ENCODE results near the gene GHRHR. TPM values are rescaled to one million over a fixed set of nuclear protein-coding genes. Genes with fewer than 3 reads are reported as not detected.

The GHRHR gene
- polyA plus RNA-seq, 1 donor from 2014 or later, result not detected

- Histone ChIP-seq H3K27ac (ENCODE audit: low read length) (no peak overlapping the region), H3K27me3 (ENCODE audit: insufficient read depth, low read depth, low read length) (no peaks in the 10 kb centered on the region), H3K4me3 (ENCODE audit: low read length) (no peak overlapping the region), H3K4me2 (ENCODE audit: low read length) (no peak overlapping the region), H3K36me3 (ENCODE audit: insufficient read depth, low read length) (no peaks in the 10 kb centered on the region), H3K9me2 (ENCODE audit: insufficient read depth, low read length) (no peaks in the 10 kb centered on the region), H2AFZ (ENCODE audit: low read depth, low read length) (no peak overlapping the region), H3K79me2 (replicated peaks; ENCODE audit: insufficient read depth, low read length) (no peaks in the 10 kb centered on the region), H3K9me3 (ENCODE audit: low read length) (peaks cover 7% of the 10 kb centered on the region), H3K9ac (ENCODE audit: low read length) (no peak overlapping the region), H4K20me1 (ENCODE audit: insufficient read depth) (no peaks in the 10 kb centered on the region), H3F3A (ENCODE audit: insufficient read depth, low read length, poor library complexity, severe bottlenecking) (no peaks in the 10 kb centered on the region)
- TF ChIP-seq TAF1 (IDR thresholded peaks at IDR 0.05; ENCODE audit: low read depth) (no peak), EP300 (conservative IDR thresholded peaks at IDR 0.05; ENCODE audit: poor library complexity, severe bottlenecking) (no peak), SMC3 (conservative IDR thresholded peaks at IDR 0.05; ENCODE audit: poor library complexity) (no peak), RAD21 (conservative IDR thresholded peaks at IDR 0.05) (no peak)
Observed at GRCh38 chr7:30927040-30927439, 36.7 kb upstream of the GHRHR start.

GRCh38 chr7:30927559-30927958, 36.2 kb upstream of the GHRHR start:
- Histone ChIP-seq H3K9me3 (ENCODE audit: low read length) (peaks cover 7% of the 10 kb centered on the region), H3K79me2 (replicated peaks; ENCODE audit: insufficient read depth, low read length) (no peaks in the 10 kb centered on the region), H4K20me1 (ENCODE audit: insufficient read depth) (no peaks in the 10 kb centered on the region), H3K4me3 (ENCODE audit: low read length) (no peak overlapping the region), H3F3A (ENCODE audit: insufficient read depth, low read length, poor library complexity, severe bottlenecking) (no peaks in the 10 kb centered on the region), H3K27me3 (ENCODE audit: insufficient read depth, low read depth, low read length) (no peaks in the 10 kb centered on the region), H3K9me2 (ENCODE audit: insufficient read depth, low read length) (no peaks in the 10 kb centered on the region), H3K27ac (ENCODE audit: low read length) (no peak overlapping the region), H3K36me3 (ENCODE audit: insufficient read depth, low read length) (no peaks in the 10 kb centered on the region), H3K4me2 (ENCODE audit: low read length) (no peak overlapping the region), H3K9ac (ENCODE audit: low read length) (no peak overlapping the region), H2AFZ (ENCODE audit: low read depth, low read length) (no peak overlapping the region)
- TF ChIP-seq TAF1 (IDR thresholded peaks at IDR 0.05; ENCODE audit: low read depth), result no peak

DNA sequence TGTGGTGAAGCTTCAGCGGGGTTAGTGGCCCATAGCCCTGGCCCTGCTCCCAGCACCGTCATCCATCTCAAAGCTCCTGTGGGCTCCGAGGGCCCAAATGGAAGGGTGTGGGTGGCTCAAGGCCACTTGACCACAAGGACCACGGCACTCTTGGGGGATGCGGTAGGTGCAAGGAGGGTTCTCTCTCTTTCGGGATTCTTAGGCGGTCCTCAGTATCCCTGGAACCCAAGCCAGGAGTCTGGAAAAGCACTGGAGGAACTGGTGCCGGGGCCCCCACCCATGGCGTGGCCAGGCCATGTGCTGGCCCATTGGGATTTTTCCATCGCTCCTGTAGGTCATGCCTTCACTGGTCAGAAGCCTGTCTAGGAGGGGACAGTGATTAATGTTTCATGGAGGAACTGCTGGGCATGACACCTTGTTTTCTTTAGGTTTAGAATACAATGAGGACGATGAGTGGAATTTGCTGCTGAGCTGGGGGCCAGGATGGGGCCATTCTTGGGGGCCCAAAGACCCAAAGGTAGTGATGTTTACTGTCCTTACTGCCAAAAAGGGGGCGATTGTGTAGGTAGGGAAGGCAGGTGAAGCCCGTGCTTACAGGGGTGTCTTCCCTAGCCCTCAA, 35.4 kb upstream of the GHRHR start:
- no peaks in the 10 kb centered on the region for H3K79me2 ChIP-seq (replicated peaks; ENCODE audit: insufficient read depth, low read length)
- H3K27ac ChIP-seq (ENCODE audit: low read length), result no peak overlapping the region
- H3F3A ChIP-seq (ENCODE audit: insufficient read depth, low read length, poor library complexity, severe bottlenecking), result no peaks in the 10 kb centered on the region
- H3K4me2 ChIP-seq (ENCODE audit: low read length), result no peak overlapping the region
- H2AFZ ChIP-seq (ENCODE audit: low read depth, low read length), result no peak overlapping the region
- no peak overlapping the region for H3K9ac ChIP-seq (ENCODE audit: low read length)
- H3K27me3 ChIP-seq (ENCODE audit: insufficient read depth, low read depth, low read length), result no peaks in the 10 kb centered on the region
- no peaks in the 10 kb centered on the region for H4K20me1 ChIP-seq (ENCODE audit: insufficient read depth)
- H3K9me3 ChIP-seq (ENCODE audit: low read length), result peaks cover 7% of the 10 kb centered on the region
- no peak overlapping the region for H3K4me3 ChIP-seq (ENCODE audit: low read length)
- no peaks in the 10 kb centered on the region for H3K36me3 ChIP-seq (ENCODE audit: insufficient read depth, low read length)
- TF ChIP-seq SMC3 (conservative IDR thresholded peaks at IDR 0.05; ENCODE audit: poor library complexity) (no peak), CTCF (IDR thresholded peaks at IDR 0.05; ENCODE audit: poor library complexity, severe bottlenecking) (no peak), POLR2AphosphoS5 (IDR thresholded peaks at IDR 0.05) (no peak), MXI1 (conservative IDR thresholded peaks at IDR 0.05; ENCODE audit: poor library complexity, severe bottlenecking) (no peak), TAF1 (IDR thresholded peaks at IDR 0.05; ENCODE audit: low read depth) (no peak), EP300 (conservative IDR thresholded peaks at IDR 0.05; ENCODE audit: poor library complexity, severe bottlenecking) (no peak)
- TF ChIP-seq, protein P1, sequence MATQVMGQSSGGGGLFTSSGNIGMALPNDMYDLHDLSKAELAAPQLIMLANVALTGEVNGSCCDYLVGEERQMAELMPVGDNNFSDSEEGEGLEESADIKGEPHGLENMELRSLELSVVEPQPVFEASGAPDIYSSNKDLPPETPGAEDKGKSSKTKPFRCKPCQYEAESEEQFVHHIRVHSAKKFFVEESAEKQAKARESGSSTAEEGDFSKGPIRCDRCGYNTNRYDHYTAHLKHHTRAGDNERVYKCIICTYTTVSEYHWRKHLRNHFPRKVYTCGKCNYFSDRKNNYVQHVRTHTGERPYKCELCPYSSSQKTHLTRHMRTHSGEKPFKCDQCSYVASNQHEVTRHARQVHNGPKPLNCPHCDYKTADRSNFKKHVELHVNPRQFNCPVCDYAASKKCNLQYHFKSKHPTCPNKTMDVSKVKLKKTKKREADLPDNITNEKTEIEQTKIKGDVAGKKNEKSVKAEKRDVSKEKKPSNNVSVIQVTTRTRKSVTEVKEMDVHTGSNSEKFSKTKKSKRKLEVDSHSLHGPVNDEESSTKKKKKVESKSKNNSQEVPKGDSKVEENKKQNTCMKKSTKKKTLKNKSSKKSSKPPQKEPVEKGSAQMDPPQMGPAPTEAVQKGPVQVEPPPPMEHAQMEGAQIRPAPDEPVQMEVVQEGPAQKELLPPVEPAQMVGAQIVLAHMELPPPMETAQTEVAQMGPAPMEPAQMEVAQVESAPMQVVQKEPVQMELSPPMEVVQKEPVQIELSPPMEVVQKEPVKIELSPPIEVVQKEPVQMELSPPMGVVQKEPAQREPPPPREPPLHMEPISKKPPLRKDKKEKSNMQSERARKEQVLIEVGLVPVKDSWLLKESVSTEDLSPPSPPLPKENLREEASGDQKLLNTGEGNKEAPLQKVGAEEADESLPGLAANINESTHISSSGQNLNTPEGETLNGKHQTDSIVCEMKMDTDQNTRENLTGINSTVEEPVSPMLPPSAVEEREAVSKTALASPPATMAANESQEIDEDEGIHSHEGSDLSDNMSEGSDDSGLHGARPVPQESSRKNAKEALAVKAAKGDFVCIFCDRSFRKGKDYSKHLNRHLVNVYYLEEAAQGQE (IDR thresholded peaks at IDR 0.05; ENCODE audit: borderline replicate concordance), result no peak
- H3K9me2 ChIP-seq (ENCODE audit: insufficient read depth, low read length), result no peaks in the 10 kb centered on the region

Measured in neural cell (in vitro differentiated cells).